Esophagus mucosa (tissue), 1 donor: ENCODE measurements around the gene TNIP3. TPM values are rescaled to one million over a fixed set of nuclear protein-coding genes. Genes with fewer than 3 reads are reported as not detected.
A peak's percentile ranks its signal among the peaks of the same experiment; 100 is the strongest.
"Not testable (repeated sequence)": the region's sequence is repeated elsewhere in the genome, so short reads cannot be mapped to it uniquely, and the experiment has no call there.

ENCODE experiments used
- ATAC-seq: fragments of 200-7000 bp; cut with Tn5 transposase; one replicate; pipeline ENCODE4 v1.9.1; 2020
- total RNA-seq: library from RNA; stranded (reverse); gene quantifications from one replicate; pipeline ENCODE4 v1.2.4, GENCODE V29; 2023
- donor health status: DM: yes; HTN: yes; CAD: no.

Gene TNIP3
- total RNA-seq, 1 donor from 2014 or later, result 0.60 TPM

DNA sequence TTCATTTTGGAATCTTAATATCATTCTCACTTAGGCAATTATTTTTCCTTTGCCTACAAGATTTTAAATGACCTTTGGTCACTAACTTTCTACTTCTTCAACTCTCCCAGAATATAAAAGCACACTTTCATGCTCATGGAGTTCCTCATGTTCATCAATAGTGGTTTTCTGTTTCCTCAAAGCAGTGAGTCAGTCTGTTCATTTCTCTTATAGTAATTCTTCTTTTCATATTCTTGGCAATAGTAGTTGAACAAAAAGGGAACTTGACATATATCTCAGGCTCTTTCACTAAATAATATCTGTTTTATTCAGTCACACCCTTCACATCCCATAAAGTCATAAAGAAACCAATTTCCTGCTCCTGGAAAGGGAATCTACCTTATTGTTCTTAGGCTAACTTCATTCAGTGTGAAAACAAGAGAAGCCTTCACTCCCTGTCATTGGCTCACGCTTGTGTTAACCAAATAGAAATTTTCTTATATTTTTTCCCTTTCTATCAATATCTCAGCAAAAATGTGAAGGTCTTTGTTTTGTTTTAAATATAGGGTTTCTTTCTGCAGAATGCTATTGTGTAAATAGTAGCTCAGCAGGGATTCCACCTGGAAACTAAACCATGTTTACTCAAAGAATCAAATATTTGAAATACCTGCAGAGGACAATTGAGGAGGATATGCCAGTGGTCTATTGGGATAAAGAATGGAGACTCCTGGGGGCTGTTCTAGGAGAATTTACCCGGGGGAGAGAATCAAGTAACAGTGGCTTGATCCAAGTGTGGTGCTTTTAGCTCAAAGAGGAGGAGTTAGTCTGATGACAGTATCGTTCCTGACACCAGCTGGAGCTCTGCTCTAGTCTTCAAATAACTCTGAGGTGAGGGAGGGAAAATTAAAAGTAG lies 13.4 kb upstream of the TNIP3 start:
- no peak for ATAC-seq

- no peak for ATAC-seq
Measured at GRCh38 chr4:121176082-121176934, 12.2 kb upstream of the TNIP3 start.

GRCh38 chr4:121171477-121171876 lies 7.4 kb upstream of the TNIP3 start:
- ATAC-seq, result not testable (repeated sequence)

DNA sequence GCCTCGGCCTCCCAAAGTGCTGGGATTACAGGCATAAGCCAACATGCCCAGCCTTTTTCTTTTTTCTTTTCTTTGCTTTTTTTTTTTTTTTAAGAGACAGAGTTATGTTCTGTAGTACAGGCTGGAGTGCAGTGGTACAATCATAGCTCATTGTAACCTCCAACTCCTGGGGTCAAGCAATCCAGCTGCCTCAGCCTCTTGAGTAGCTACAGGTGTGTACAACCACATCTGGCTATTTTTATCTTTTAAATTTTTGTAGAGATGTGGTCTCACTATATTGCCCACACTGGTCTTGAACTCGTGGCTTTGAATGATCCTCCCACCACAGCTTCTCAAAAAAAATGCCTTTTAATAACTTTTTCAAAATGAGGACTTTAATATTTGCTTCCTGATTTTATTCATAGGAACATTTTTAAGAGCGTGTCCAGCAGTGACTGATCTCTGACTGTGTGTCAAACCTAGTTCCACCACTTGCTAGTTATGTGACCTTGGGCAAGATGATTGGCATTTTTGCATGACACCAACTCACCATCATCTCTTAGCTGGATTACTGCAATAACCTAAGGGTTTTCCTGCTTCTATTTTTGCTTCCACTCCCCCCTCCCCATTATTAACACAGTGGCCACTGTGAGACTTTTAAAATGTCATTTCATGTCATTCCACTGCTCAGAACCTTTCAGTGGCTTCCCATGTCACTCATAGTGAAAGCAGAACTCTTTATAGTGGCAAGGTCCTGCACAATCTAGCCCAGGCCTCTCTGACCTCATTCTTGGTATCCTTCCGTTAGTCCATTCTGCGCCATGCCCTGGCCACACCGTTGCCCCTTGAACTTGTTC lies 4.5 kb upstream of the TNIP3 start:
- no peak for ATAC-seq

GRCh38 chr4:121166976-121167375 lies 2.9 kb upstream of the TNIP3 start:
- no peak for ATAC-seq

DNA sequence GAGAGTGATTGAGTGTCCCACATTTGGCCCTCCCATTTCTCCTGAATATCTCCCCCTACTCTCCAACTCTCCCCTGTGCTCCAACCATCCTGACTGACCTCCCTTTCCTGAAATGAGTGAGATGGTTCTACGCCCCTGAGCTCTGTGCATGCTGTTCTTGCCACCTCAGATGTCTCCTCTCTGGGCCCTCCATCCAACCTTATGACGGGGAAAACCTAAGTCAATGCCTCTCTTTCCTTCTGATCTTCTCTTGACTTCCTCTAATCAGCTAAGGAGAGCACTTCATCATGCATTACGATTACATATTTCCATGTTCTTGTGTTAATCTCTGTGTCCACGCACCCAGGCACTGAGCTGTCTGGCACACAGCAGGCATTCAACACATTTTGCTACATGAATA lies 1.1 kb upstream of the TNIP3 start:
- no peak for ATAC-seq

- peak; percentile 22 for ATAC-seq
Measured at GRCh38 chr4:121156822-121157769, 7.0 kb downstream of the TNIP3 start.

DNA sequence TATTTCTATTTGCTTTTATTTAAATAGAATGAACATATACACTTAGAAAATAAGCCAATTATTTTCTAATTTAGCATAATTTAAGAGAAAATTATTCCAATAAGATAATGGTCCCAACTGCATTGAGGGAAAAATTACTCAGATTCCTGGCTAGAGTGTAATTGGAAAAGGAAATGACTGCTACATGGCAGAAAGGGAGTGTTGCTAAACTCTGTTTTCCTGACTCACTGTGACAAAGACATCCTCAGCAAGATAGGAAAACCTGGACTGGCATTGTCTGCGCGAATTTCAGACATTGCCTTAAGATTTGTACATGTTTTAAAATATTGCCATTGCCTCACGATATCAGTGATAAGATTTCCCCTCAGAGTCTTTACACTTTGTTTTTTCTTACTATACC lies 8.2 kb downstream of the TNIP3 start:
- ATAC-seq, result peak; percentile 57

DNA sequence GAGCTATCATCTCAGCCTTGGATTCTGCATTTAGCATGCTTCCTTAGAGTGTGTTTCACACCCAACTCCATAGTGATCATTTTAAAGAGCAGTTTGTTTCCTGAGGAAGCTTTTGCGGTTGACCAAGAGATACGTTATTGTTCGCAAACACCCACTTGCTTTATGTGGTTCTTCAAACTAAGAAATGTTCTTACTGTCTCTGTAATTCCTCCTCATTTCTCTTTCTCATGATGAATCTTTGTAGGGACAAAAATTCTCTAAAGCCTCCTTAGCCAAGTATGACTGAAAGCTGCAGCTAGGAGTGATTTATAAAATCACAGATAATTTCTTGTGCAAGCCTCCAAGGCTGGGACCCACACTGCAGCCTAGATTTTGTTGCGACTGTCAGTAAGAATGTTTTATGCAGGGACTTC lies 10.0 kb downstream of the TNIP3 start:
- no peak for ATAC-seq

GRCh38 chr4:121151942-121152341 lies 12.2 kb downstream of the TNIP3 start:
- ATAC-seq, result no peak

DNA sequence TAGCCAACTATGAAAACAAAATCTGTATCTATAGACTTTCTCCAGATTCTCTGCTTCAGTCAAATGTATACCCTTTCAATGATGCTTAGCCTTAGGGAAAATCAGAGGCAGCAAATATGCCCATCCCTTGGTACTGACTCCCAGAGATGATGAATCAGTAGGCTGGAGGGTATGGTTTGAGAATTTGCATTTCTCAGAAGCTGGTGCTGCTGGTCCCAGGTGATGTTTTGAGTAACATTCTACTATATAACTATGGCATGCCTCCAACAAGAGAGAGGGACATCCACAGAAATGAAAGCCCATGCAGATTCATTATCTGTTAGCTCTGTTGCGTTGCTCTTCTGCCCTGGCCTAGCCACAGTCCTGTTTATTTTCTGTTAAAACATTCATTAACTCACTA lies 13.6 kb downstream of the TNIP3 start:
- no peak for ATAC-seq

DNA sequence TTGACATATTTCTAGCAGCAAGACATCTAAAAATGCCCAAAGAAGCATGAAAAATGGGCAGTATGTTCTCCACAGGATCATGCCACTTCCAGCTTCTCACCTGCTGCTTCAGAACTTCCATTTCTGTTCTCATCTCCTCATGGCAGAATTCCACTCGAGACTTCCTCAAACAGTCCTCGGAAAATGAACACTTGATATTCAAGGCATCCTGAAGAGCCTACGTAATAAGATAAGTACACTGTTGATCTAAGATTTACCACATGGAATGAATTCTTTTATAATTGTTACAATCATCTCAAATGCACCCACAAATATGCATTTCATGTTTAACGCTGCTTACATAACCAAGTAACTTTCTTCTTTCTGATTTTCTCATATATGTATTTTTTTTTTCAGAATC lies 14.1 kb downstream of the TNIP3 start:
- no peak for ATAC-seq

GRCh38 chr4:121148621-121149020 lies 15.5 kb downstream of the TNIP3 start:
- ATAC-seq, result no peak

GRCh38 chr4:121148000-121148399 lies 16.1 kb downstream of the TNIP3 start:
- no peak for ATAC-seq

DNA sequence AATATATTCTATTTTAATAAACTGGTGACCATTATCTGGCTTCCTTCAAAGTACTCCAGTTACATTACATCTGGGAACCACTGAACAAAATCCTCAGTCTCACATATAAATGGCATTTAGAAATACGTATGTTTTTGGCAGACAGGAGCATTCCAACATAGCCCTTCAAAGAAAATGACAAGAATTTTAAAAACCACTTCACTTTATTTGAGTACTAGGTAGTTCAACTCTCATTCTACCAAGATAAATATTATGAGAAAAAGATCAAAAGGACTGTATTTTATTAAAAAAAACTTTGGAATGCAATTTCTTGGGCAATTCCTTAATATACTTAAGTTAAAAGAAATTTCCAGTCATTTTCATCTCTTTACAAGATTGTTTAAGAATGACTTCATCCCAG lies 17.6 kb downstream of the TNIP3 start:
- ATAC-seq, result no peak

DNA sequence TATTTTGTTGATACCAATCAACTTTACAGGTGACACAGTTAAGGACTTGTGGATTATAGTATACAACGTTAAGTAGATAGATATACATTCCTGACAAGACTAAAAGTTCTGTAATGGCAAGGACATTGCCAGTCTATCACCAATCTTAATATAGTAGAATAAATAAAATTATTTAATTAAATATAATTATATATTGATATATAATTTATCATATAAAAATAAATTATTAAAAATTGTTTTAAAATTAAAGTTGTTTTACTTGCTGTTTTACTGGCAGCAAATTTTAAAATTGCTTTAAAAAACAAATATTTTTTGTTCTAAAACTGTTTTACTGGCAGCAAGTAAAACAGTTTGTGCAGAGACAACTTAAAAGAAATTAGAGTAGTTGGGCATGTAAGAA lies 18.7 kb downstream of the TNIP3 start:
- ATAC-seq, result no peak

- no peak for ATAC-seq
Measured at GRCh38 chr4:121144021-121144420, 20.1 kb downstream of the TNIP3 start.

GRCh38 chr4:121143131-121143530 lies 21.0 kb downstream of the TNIP3 start:
- no peak for ATAC-seq

- no peak for ATAC-seq
Measured at GRCh38 chr4:121140716-121141460, 23.2 kb downstream of the TNIP3 start.

GRCh38 chr4:121139533-121140222 lies 24.4 kb downstream of the TNIP3 start:
- no peak for ATAC-seq
